ENCODE data around the gene SPTBN4.

DNA sequence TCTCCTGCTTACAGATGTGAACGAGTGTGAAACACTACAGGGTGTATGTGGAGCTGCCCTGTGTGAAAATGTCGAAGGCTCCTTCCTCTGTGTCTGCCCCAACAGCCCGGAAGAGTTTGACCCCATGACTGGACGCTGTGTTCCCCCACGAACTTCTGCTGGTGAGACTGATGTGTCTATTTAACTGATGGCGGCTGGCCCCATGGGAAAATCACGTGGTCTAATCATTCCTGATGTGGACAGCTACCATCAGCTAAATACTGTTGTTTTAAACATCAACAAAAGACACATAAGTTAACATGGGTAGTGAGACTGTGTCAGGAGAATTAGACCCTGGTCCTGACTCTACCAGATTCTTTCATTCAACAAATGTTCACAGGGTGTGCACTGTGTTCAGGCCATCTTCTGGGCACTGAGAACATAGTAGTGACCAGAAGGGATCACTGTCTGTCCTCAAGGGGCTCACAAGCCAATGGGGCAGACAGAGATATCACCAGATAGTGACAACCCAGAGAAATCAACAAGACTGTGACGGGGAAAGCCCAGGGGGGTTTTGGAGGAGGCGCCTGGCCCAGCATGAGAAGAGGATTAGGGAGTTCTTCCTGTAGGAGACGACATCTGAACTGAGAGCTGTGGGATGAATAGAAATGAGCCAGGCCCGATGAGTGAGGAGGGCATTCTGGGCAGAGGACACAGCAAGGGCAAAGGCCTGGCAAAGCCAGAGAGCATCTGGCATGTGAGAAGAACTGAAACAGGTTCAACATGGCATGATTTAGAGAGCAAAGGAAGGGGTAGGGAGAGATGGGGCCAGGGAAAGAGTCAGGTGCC lies 152.7 kb downstream of the SPTBN4 start:
- TF ChIP-seq, protein P1, sequence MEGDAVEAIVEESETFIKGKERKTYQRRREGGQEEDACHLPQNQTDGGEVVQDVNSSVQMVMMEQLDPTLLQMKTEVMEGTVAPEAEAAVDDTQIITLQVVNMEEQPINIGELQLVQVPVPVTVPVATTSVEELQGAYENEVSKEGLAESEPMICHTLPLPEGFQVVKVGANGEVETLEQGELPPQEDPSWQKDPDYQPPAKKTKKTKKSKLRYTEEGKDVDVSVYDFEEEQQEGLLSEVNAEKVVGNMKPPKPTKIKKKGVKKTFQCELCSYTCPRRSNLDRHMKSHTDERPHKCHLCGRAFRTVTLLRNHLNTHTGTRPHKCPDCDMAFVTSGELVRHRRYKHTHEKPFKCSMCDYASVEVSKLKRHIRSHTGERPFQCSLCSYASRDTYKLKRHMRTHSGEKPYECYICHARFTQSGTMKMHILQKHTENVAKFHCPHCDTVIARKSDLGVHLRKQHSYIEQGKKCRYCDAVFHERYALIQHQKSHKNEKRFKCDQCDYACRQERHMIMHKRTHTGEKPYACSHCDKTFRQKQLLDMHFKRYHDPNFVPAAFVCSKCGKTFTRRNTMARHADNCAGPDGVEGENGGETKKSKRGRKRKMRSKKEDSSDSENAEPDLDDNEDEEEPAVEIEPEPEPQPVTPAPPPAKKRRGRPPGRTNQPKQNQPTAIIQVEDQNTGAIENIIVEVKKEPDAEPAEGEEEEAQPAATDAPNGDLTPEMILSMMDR (IDR thresholded peaks at IDR 0.05; ENCODE audit: insufficient read depth, low read length) = no peak
- TF ChIP-seq POLR2AphosphoS5 (IDR thresholded peaks at IDR 0.05; ENCODE audit: low read depth) (no peak), GABPA (IDR thresholded peaks at IDR 0.05; ENCODE audit: low read depth) (no peak), SPI1 (IDR thresholded peaks at IDR 0.05; ENCODE audit: borderline replicate concordance, low read depth) (no peak)
- TF ChIP-seq, protein P2, sequence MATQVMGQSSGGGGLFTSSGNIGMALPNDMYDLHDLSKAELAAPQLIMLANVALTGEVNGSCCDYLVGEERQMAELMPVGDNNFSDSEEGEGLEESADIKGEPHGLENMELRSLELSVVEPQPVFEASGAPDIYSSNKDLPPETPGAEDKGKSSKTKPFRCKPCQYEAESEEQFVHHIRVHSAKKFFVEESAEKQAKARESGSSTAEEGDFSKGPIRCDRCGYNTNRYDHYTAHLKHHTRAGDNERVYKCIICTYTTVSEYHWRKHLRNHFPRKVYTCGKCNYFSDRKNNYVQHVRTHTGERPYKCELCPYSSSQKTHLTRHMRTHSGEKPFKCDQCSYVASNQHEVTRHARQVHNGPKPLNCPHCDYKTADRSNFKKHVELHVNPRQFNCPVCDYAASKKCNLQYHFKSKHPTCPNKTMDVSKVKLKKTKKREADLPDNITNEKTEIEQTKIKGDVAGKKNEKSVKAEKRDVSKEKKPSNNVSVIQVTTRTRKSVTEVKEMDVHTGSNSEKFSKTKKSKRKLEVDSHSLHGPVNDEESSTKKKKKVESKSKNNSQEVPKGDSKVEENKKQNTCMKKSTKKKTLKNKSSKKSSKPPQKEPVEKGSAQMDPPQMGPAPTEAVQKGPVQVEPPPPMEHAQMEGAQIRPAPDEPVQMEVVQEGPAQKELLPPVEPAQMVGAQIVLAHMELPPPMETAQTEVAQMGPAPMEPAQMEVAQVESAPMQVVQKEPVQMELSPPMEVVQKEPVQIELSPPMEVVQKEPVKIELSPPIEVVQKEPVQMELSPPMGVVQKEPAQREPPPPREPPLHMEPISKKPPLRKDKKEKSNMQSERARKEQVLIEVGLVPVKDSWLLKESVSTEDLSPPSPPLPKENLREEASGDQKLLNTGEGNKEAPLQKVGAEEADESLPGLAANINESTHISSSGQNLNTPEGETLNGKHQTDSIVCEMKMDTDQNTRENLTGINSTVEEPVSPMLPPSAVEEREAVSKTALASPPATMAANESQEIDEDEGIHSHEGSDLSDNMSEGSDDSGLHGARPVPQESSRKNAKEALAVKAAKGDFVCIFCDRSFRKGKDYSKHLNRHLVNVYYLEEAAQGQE (IDR thresholded peaks at IDR 0.05; ENCODE audit: insufficient replicate concordance, low read depth) = no peak
